NCI-H2081 treated with DMSO at 0.1 percent for 48 hours (cell line): ENCODE data around the gene C1orf56.
A peak's percentile ranks its signal among the peaks of the same experiment; 100 is the strongest.
"Not testable (repeated sequence)": the region's sequence is repeated elsewhere in the genome, so short reads cannot be mapped to it uniquely, and the experiment has no call there.

Experiments
- DNase-seq: peaks from one replicate; lab custom pipeline; 2025; lab: John Stamatoyannopoulos, UW

Gene C1orf56

GRCh38 chr1:151061704-151062103, 14.2 kb downstream of the C1orf56 start:
- DNase-seq, result no peak

- DNase-seq, result no peak
Measured at GRCh38 chr1:151062741-151063371, 15.3 kb downstream of the C1orf56 start.

DNA sequence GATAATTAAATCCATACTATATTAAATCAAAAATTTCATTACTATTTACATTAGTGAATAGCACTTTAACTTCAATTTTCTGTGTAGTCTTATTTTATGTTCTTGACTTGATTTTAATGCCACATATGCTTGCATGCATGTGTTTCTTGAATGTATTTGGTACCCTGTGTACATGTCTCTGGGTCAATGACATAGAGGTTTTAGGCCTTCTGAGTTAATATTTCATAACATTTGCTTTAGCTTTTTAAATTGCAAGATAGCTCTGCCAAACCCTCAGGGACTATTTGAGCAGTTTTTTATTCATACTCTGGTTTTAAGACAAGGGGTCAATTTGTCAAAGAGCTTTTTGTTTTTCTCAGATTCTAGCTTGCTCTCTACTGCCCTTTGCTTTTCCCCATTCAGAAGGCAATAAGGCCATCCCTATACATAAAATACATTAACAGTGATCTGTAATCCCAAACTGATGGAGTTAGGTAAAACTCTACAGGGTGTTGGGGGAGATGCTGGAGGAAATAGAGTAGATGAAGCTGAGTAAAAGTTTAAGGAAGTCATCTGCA, 17.6 kb downstream of the C1orf56 start:
- DNase-seq, result no peak

- no peak for DNase-seq
Measured at GRCh38 chr1:151067185-151067584, 19.6 kb downstream of the C1orf56 start.

- DNase-seq, result no peak
Measured at GRCh38 chr1:151069103-151069486, 21.5 kb downstream of the C1orf56 start.

- peak; percentile 89 for DNase-seq
Measured at GRCh38 chr1:151070474-151071276, 23.1 kb downstream of the C1orf56 start, which contains the start of gene GABPB2. GABPB2 (plus strand) TSS chr1:151070761; CDS start chr1:151088190, 17,429 bp downstream.

DNA sequence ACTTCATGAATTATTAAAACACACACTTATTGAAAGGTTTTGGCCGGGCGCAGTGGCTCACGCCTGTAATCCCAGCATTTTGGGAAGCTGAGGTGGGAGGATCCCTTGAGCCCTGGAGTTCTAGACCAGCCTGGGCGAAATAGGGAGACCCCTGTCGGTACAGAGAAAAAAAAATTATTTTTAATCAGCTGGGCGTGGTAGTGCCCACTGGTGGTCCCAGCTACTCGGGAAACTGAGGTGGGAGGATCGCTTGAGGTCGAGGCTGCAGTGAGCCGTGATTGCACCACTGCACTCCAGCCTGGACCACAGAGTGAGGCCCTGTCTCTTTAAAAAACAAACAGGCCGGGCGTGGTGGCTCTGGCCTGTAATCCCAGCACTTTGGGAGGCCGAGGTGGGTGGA, 24.7 kb downstream of the C1orf56 start:
- no peak for DNase-seq

DNA sequence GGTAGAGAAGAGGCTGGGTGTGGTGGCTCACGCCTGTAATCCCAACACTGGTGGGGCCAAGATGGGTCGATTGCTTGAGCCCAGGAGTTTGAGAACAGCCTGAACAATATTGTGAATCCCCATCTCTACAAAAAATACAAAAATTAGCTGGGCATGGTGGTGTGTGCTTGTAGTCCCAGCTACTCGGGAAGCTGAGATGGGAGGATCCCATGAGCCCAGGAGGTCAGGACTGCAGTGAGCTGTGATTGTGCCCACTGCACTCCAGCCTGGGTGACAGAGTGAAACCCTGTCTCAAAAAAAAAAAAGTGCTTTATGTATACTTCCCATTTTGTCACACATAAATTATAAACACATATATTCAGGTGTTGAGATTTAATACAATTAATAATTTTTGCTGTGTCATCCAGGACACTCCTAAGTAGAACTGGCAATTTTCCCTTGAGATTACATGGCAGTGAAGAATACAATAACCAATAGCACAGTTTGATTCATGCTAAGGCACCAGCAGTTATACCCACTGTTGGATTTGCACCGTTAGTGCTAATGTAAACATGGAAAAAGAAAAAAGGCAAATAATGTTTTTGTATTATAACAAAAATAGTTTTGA, 38.5 kb downstream of the C1orf56 start:
- no peak for DNase-seq

GRCh38 chr1:151097426-151097825, 49.9 kb downstream of the C1orf56 start:
- not testable (repeated sequence) for DNase-seq

GRCh38 chr1:151098126-151098525, 50.6 kb downstream of the C1orf56 start:
- DNase-seq, result no peak
